ENCODE measurements around the gene SLC25A5.

SLC25A5 gene

GRCh38 chrX:119512146-119512800 lies 44.0 kb downstream of the SLC25A5 start:
- DNase-seq = peak; percentile 78

DNA sequence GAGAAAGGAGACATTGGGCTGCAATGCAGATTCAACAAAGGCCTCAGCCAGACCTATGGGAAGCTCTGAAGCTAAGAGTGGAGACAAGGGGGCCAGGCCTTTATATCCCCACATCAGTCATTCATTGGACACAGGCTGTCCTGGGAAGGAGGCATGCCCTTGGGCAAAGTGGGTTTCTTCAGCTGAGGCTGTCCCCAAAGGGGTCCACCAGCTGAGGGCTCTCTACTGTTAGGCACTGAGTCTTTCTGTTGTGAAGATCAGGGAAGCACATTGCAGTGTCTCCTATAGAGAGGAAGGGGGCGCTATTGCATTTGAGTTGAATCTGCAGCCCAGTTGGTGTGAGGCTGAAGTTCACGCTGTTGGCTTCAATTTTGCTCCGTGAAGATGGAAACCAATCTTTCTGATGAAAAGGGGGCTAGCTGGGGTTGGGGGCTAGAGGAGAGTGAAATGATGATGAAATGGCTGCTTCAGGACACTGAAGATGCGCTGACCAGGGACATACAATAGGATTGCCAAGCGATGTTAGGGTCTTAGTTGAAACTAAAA lies 48.0 kb downstream of the SLC25A5 start:
- peak; percentile 84 for DNase-seq

GRCh38 chrX:119518371-119518770 lies 50.1 kb downstream of the SLC25A5 start:
- DNase-seq = no peak
